ENCODE measurements around the gene NDUFS2. TPM values are rescaled to one million over a fixed set of nuclear protein-coding genes. Genes with fewer than 3 reads are reported as not detected.
"Not testable (repeated sequence)": the region's sequence is repeated elsewhere in the genome, so short reads cannot be mapped to it uniquely, and the experiment has no call there.

The NDUFS2 gene
- total and polyA plus RNA-seq, 2 experiments from 2014 or later = 104 to 135 TPM

- Histone ChIP-seq H3K27me3 (replicated peaks; ENCODE audit: insufficient read depth) (no peaks in the 10 kb centered on the region), H3K4me3 (no peak overlapping the region), H3K9ac (no peak overlapping the region), H3K4me2 (ENCODE audit: unreplicated experiment) (no peak overlapping the region), H3F3A (ENCODE audit: insufficient read depth) (no peaks in the 10 kb centered on the region), H4K20me1 (ENCODE audit: insufficient read depth) (no peaks in the 10 kb centered on the region), H3K9me2 (ENCODE audit: insufficient read depth) (no peaks in the 10 kb centered on the region), H3K36me3 (ENCODE audit: low read depth) (no peaks in the 10 kb centered on the region), H3K4me1 (ENCODE audit: insufficient read depth) (peaks cover 7% of the 10 kb centered on the region; the same call in 1 of the 2 replicates), H2AFZ (no peak overlapping the region), H3K27ac (no peak overlapping the region), H3K9me3 (ENCODE audit: low read depth) (no peaks in the 10 kb centered on the region), H3K79me2 (ENCODE audit: insufficient read depth) (no peaks in the 10 kb centered on the region)
- 65 to 80% methylated on average over 2 of the region's 2 CpGs for WGBS, 2 experiments (ENCODE audit: low coverage in 1 of 2, low lambda C conversion rate in 2 of 2, missing lambda C conversion rate in 2 of 2)
- in situ Hi-C loops (cut with MboI) = no loop called here
- TF ChIP-seq EZH2 (IDR thresholded peaks at IDR 0.05; ENCODE audit: insufficient read depth, poor library complexity, severe bottlenecking) (no peak), EZH2phosphoT487 (IDR thresholded peaks at IDR 0.05; ENCODE audit: insufficient read depth, low read depth) (no peak)
- no peak for DNase-seq
These were observed 40.1 kb downstream of the NDUFS2 start for GRCh38 chr1:161242313-161242712.

GRCh38 chr1:161244888-161245287, 42.7 kb downstream of the NDUFS2 start:
- Histone ChIP-seq H3K27ac (no peak overlapping the region), H3K36me3 (ENCODE audit: low read depth) (no peaks in the 10 kb centered on the region), H3K27me3 (replicated peaks; ENCODE audit: insufficient read depth) (no peaks in the 10 kb centered on the region), H3K9me2 (ENCODE audit: insufficient read depth) (no peaks in the 10 kb centered on the region), H3F3A (ENCODE audit: insufficient read depth) (no peaks in the 10 kb centered on the region), H4K20me1 (ENCODE audit: insufficient read depth) (no peaks in the 10 kb centered on the region), H2AFZ (no peak overlapping the region), H3K9me3 (ENCODE audit: low read depth) (no peaks in the 10 kb centered on the region), H3K4me2 (ENCODE audit: unreplicated experiment) (no peak overlapping the region), H3K4me1 (ENCODE audit: insufficient read depth) (no peaks in the 10 kb centered on the region), H3K79me2 (ENCODE audit: insufficient read depth) (no peaks in the 10 kb centered on the region), H3K9ac (no peak overlapping the region), H3K4me3 (no peak overlapping the region)
- WGBS, 2 experiments (ENCODE audit: low coverage in 1 of 2, low lambda C conversion rate in 2 of 2, missing lambda C conversion rate in 2 of 2) = 53 to 65% methylated on average over 4 of the region's 4 CpGs
- no peak for DNase-seq
- TF ChIP-seq EZH2phosphoT487 (IDR thresholded peaks at IDR 0.05; ENCODE audit: insufficient read depth, low read depth) = no peak
- TF ChIP-seq EZH2 (IDR thresholded peaks at IDR 0.05; ENCODE audit: insufficient read depth, poor library complexity, severe bottlenecking) = no peak
- in situ Hi-C loops (cut with MboI) = no loop called here

GRCh38 chr1:161250100-161250499, 47.9 kb downstream of the NDUFS2 start:
- H3K27ac ChIP-seq; DNase-seq; H3K9ac ChIP-seq; H3K9me2 ChIP-seq (ENCODE audit: insufficient read depth); H3K4me3 ChIP-seq; H4K20me1 ChIP-seq (ENCODE audit: insufficient read depth); in situ Hi-C loops (cut with MboI); H3K4me2 ChIP-seq (ENCODE audit: unreplicated experiment); H3K79me2 ChIP-seq (ENCODE audit: insufficient read depth); H3K36me3 ChIP-seq (ENCODE audit: low read depth); H3K4me1 ChIP-seq (ENCODE audit: insufficient read depth); H3F3A ChIP-seq (ENCODE audit: insufficient read depth); H3K27me3 ChIP-seq (replicated peaks; ENCODE audit: insufficient read depth); H3K9me3 ChIP-seq (ENCODE audit: low read depth); H2AFZ ChIP-seq: not testable (repeated sequence)
- WGBS, 2 experiments (ENCODE audit: low coverage in 1 of 2, low lambda C conversion rate in 2 of 2, missing lambda C conversion rate in 2 of 2) = 61 to 65% methylated on average over 5 of the region's 5 CpGs

GRCh38 chr1:161250829-161251228, 48.7 kb downstream of the NDUFS2 start:
- H2AFZ ChIP-seq = no peak overlapping the region
- no peak for TF ChIP-seq EZH2phosphoT487 (IDR thresholded peaks at IDR 0.05; ENCODE audit: insufficient read depth, low read depth)
- no peak for TF ChIP-seq EZH2 (IDR thresholded peaks at IDR 0.05; ENCODE audit: insufficient read depth, poor library complexity, severe bottlenecking)
- H3K9ac ChIP-seq = no peak overlapping the region
- no peaks in the 10 kb centered on the region for H3K36me3 ChIP-seq (ENCODE audit: low read depth)
- H4K20me1 ChIP-seq (ENCODE audit: insufficient read depth) = no peaks in the 10 kb centered on the region
- no peaks in the 10 kb centered on the region for H3F3A ChIP-seq (ENCODE audit: insufficient read depth)
- WGBS, 2 experiments (ENCODE audit: low coverage in 1 of 2, low lambda C conversion rate in 2 of 2, missing lambda C conversion rate in 2 of 2) = 59% methylated on average over 7 of the region's 7 CpGs
- no peaks in the 10 kb centered on the region for H3K9me2 ChIP-seq (ENCODE audit: insufficient read depth)
- H3K79me2 ChIP-seq (ENCODE audit: insufficient read depth) = no peaks in the 10 kb centered on the region
- H3K9me3 ChIP-seq (ENCODE audit: low read depth) = no peaks in the 10 kb centered on the region
- no peak for DNase-seq
- H3K4me2 ChIP-seq (ENCODE audit: unreplicated experiment) = no peak overlapping the region
- no peaks in the 10 kb centered on the region; the same call in 1 of the 2 replicates for H3K27me3 ChIP-seq (replicated peaks; ENCODE audit: insufficient read depth)
- in situ Hi-C loops (cut with MboI) = no loop called here
- H3K27ac ChIP-seq = no peak overlapping the region
- no peak overlapping the region for H3K4me3 ChIP-seq
- no peaks in the 10 kb centered on the region for H3K4me1 ChIP-seq (ENCODE audit: insufficient read depth)

- no peaks in the 10 kb centered on the region for H3F3A ChIP-seq (ENCODE audit: insufficient read depth)
- no peaks in the 10 kb centered on the region for H3K79me2 ChIP-seq (ENCODE audit: insufficient read depth)
- no peaks in the 10 kb centered on the region for H3K4me1 ChIP-seq (ENCODE audit: insufficient read depth)
- H3K36me3 ChIP-seq (ENCODE audit: low read depth) = no peaks in the 10 kb centered on the region
- H2AFZ ChIP-seq = no peak overlapping the region
- no peaks in the 10 kb centered on the region for H4K20me1 ChIP-seq (ENCODE audit: insufficient read depth)
- no peak overlapping the region for H3K9ac ChIP-seq
- no peak overlapping the region for H3K4me3 ChIP-seq
- H3K27me3 ChIP-seq (replicated peaks; ENCODE audit: insufficient read depth) = no peaks in the 10 kb centered on the region; the same call in none of the 2 replicates
- no peak overlapping the region for H3K4me2 ChIP-seq (ENCODE audit: unreplicated experiment)
- no peak overlapping the region for H3K27ac ChIP-seq
- in situ Hi-C loops (cut with MboI) = no loop called here
- H3K9me3 ChIP-seq (ENCODE audit: low read depth) = no peaks in the 10 kb centered on the region
- WGBS, 2 experiments (ENCODE audit: low coverage in 1 of 2, low lambda C conversion rate in 2 of 2, missing lambda C conversion rate in 2 of 2) = 61 to 66% methylated on average over 8 of the region's 8 CpGs
- no peaks in the 10 kb centered on the region for H3K9me2 ChIP-seq (ENCODE audit: insufficient read depth)
- no peak for DNase-seq
- TF ChIP-seq EZH2 (IDR thresholded peaks at IDR 0.05; ENCODE audit: insufficient read depth, poor library complexity, severe bottlenecking) (no peak), EZH2phosphoT487 (IDR thresholded peaks at IDR 0.05; ENCODE audit: insufficient read depth, low read depth) (no peak)
These were observed 49.4 kb downstream of the NDUFS2 start for GRCh38 chr1:161251579-161251978.

GRCh38 chr1:161255302-161255701, 53.1 kb downstream of the NDUFS2 start:
- H3K4me3 ChIP-seq; H3F3A ChIP-seq (ENCODE audit: insufficient read depth); H3K79me2 ChIP-seq (ENCODE audit: insufficient read depth); H3K4me2 ChIP-seq (ENCODE audit: unreplicated experiment); H4K20me1 ChIP-seq (ENCODE audit: insufficient read depth); H3K9ac ChIP-seq; H3K9me3 ChIP-seq (ENCODE audit: low read depth); H3K9me2 ChIP-seq (ENCODE audit: insufficient read depth); in situ Hi-C loops (cut with MboI); H3K36me3 ChIP-seq (ENCODE audit: low read depth); DNase-seq; H3K27ac ChIP-seq; H3K4me1 ChIP-seq (ENCODE audit: insufficient read depth); H2AFZ ChIP-seq: not testable (repeated sequence)
- WGBS, 2 experiments (ENCODE audit: low coverage in 1 of 2, low lambda C conversion rate in 2 of 2, missing lambda C conversion rate in 2 of 2) = 32 to 35% methylated on average over 5 of the region's 5 CpGs
- H3K27me3 ChIP-seq (replicated peaks; ENCODE audit: insufficient read depth) = peaks cover 27% of the 10 kb centered on the region

- H3K9ac ChIP-seq; H3K27ac ChIP-seq; in situ Hi-C loops (cut with MboI); H3K4me1 ChIP-seq (ENCODE audit: insufficient read depth); H3F3A ChIP-seq (ENCODE audit: insufficient read depth); H3K4me2 ChIP-seq (ENCODE audit: unreplicated experiment); H3K4me3 ChIP-seq; H3K79me2 ChIP-seq (ENCODE audit: insufficient read depth); H3K9me3 ChIP-seq (ENCODE audit: low read depth); H3K9me2 ChIP-seq (ENCODE audit: insufficient read depth); H4K20me1 ChIP-seq (ENCODE audit: insufficient read depth); DNase-seq; H3K36me3 ChIP-seq (ENCODE audit: low read depth); H2AFZ ChIP-seq: not testable (repeated sequence)
- WGBS, 2 experiments (ENCODE audit: low coverage in 1 of 2, low lambda C conversion rate in 2 of 2, missing lambda C conversion rate in 2 of 2) = 69 to 81% methylated on average over 4 of the region's 4 CpGs
- H3K27me3 ChIP-seq (replicated peaks; ENCODE audit: insufficient read depth) = peaks cover 34% of the 10 kb centered on the region
These were observed 53.9 kb downstream of the NDUFS2 start for GRCh38 chr1:161255955-161256520.
